Measurements from ENCODE around the gene ARHGAP15. TPM values are rescaled to one million over a fixed set of nuclear protein-coding genes. Genes with fewer than 3 reads are reported as not detected.

ARHGAP15 gene
- total and polyA plus RNA-seq, 12 donors: 1.3 to 7.7 (median 2.8) TPM

GRCh38 chr2:143124445-143124844 lies 4.8 kb upstream of the ARHGAP15 start:
- no peak overlapping the region for H3K4me3 ChIP-seq
- WGBS, 2 donors: 69 to 76% methylated on average over 2 of the region's 2 CpGs
- TF ChIP-seq CTCF (IDR thresholded peaks at IDR 0.05): no peak
- H3K4me1 ChIP-seq: peaks cover 0 to 40% (median 0%) of the 10 kb centered on the region in 9 donors
- intact Hi-C loops (cut with DNase I): no loop called here
- no peak overlapping the region for H3K27ac ChIP-seq
- H3K9me3 ChIP-seq: no peaks in the 10 kb centered on the region
- H3K27me3 ChIP-seq: no peaks in the 10 kb centered on the region
- DNase-seq: no peak
- no peak for ATAC-seq
- H3K36me3 ChIP-seq: no peaks in the 10 kb centered on the region

GRCh38 chr2:143125717-143126116 lies 3.5 kb upstream of the ARHGAP15 start:
- Histone ChIP-seq H3K27ac (no peak overlapping the region), H3K9me3 (no peaks in the 10 kb centered on the region), H3K4me1 (peaks cover 0 to 43% (median 0%) of the 10 kb centered on the region in 9 donors), H3K4me3 (no peak overlapping the region), H3K27me3 (no peaks in the 10 kb centered on the region), H3K36me3 (no peaks in the 10 kb centered on the region)
- no peak for TF ChIP-seq CTCF (IDR thresholded peaks at IDR 0.05)
- ATAC-seq (no peak), DNase-seq (no peak)
- intact Hi-C loops (cut with DNase I): no loop called here
- WGBS, 2 donors: 67 to 84% methylated on average over 2 of the region's 2 CpGs

GRCh38 chr2:143132355-143132754 lies 3.1 kb downstream of the ARHGAP15 start:
- no peaks in the 10 kb centered on the region for H3K27me3 ChIP-seq
- WGBS, 2 donors: 56 to 58% methylated on average over 2 of the region's 2 CpGs
- H3K4me1 ChIP-seq: peaks cover 0 to 43% (median 0%) of the 10 kb centered on the region in 9 donors
- H3K9me3 ChIP-seq: peaks cover 0 to 6% (median 0%) of the 10 kb centered on the region in 11 donors
- TF ChIP-seq CTCF (IDR thresholded peaks at IDR 0.05): no peak
- ATAC-seq (no peak), DNase-seq (no peak)
- intact Hi-C loops (cut with DNase I): no loop called here
- no peaks in the 10 kb centered on the region for H3K36me3 ChIP-seq
- no peak overlapping the region for H3K27ac ChIP-seq
- H3K4me3 ChIP-seq: peak overlapping the region in 1 of 10 donors; percentile 13

GRCh38 chr2:143133783-143134182 lies 4.6 kb downstream of the ARHGAP15 start:
- H3K4me1 ChIP-seq: peaks cover 0 to 47% (median 0%) of the 10 kb centered on the region in 9 donors
- no peak overlapping the region for H3K27ac ChIP-seq
- no peak for ATAC-seq
- H3K4me3 ChIP-seq: no peak overlapping the region
- no peak for DNase-seq
- WGBS, 2 donors: 78 to 97% methylated on average over 2 of the region's 2 CpGs
- TF ChIP-seq CTCF (IDR thresholded peaks at IDR 0.05): no peak
- peaks cover 0 to 6% (median 0%) of the 10 kb centered on the region in 11 donors for H3K9me3 ChIP-seq
- H3K27me3 ChIP-seq: no peaks in the 10 kb centered on the region
- intact Hi-C loops (cut with DNase I): no loop called here
- no peaks in the 10 kb centered on the region for H3K36me3 ChIP-seq

All from heart right ventricle (tissue), 16 donors.